Endometrium (tissue), 2 donors: Measurements from ENCODE around the gene FOXN1.

Experiments used
- FAIRE-seq: peaks from 2 replicates; lab custom pipeline; 2012; peaks lifted over from hg19 to GRCh38; lab: Jason Lieb, UNC
- donor health status: control.
- donor health status: control.

The FOXN1 gene

GRCh38 chr17:28477928-28478327, 28.2 kb upstream of the FOXN1 start:
- FAIRE-seq, result no peak

DNA sequence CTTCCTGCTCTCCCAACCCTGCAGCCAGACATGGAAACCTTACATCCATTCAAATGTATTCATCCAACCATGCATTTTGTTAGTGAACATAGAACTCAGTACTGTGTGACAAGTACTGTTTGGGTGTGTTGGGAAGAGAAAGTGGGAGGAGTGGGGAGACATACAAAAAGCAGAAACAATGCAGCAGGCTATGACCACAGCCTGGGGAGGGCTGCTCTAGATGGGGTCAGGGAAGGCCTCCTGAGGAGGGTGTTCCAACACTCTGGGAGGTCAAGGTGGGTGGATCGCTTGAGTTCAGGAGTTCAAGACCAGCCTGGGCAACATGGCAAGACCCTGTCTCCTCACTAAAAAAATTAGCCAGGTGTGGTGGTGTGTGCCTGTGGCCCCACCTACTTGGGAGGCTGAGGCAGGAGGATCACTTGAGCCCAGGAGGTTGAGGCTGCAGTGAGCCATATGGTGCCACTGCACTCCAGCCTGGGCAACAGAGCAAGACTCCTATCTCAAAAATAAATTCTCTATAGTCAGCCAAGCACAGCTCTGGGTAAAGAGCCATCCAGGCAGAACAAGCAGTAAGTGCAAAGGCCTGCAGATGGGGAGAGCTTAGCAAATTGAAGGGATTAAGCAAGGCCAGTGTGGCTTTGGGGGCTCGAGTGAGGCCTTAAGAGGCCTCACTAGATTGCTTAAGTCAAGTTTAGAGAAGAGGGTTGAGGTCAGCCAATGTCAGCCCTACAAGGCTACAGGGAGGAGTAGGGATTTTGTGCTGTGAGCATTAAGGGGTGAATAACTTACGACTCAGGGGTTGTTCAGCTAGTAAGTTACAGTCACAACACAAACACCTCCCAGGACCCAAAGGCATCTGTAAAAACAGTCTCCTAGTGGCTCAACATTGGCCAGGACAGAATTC, 27.2 kb upstream of the FOXN1 start:
- FAIRE-seq, result no peak

GRCh38 chr17:28480278-28480677, 25.9 kb upstream of the FOXN1 start:
- FAIRE-seq, result no peak

- no peak for FAIRE-seq
These were observed 25.2 kb upstream of the FOXN1 start for GRCh38 chr17:28480799-28481571.

GRCh38 chr17:28482551-28483199, 23.5 kb upstream of the FOXN1 start:
- FAIRE-seq, result no peak

- no peak for FAIRE-seq
These were observed 21.9 kb upstream of the FOXN1 start for GRCh38 chr17:28484296-28484695.

DNA sequence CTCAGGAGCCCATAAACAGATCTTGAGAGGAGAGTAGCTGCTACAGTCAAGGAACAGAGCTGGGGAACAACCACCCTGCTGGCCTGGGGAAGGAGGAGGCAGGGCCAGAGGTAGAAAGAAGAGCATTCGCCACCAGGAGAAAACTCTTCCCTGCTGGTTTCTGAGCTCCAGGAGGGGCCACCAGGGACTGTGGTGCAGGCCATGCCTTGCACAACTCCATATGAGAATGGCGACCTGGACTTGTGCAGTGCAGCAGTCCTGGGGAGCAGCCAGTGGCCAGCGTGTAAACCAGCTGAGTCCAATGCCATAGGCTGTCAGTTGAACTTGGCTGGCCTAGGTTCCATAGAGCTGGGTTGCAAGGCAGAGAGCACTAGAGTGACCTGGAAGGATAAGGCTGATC, 21.1 kb upstream of the FOXN1 start:
- FAIRE-seq, result no peak

DNA sequence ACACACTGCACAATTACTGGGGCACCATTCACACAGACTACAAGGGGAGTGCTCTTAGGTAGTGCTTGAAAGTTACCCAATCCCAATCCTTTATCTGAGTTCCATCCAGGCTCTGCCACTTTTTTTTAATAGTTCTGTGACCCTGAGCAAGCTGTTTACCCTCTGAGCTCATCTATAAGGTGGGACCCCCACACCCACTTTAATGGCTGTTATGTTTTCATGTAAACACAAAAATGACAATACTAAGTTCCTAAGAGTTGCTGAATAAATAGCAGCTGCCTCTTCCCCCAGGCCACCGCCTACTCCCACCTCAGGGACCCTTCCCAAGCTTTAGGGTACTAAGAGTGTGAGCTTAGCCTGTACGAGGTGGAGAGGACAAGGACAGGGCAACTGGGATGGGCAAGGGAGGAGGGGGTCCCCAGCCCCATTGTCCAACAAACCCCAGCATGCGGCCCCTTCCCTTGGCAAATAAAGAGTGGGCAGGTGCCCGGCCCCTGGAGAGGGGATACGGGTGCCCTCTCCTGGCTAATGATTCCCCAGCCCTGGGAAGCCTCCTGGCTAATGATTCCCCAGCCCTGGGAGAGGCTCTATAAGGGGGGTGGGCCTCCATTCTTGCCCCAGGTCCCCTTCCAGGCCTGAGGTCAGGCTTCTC, 18.1 kb upstream of the FOXN1 start:
- FAIRE-seq, result no peak

DNA sequence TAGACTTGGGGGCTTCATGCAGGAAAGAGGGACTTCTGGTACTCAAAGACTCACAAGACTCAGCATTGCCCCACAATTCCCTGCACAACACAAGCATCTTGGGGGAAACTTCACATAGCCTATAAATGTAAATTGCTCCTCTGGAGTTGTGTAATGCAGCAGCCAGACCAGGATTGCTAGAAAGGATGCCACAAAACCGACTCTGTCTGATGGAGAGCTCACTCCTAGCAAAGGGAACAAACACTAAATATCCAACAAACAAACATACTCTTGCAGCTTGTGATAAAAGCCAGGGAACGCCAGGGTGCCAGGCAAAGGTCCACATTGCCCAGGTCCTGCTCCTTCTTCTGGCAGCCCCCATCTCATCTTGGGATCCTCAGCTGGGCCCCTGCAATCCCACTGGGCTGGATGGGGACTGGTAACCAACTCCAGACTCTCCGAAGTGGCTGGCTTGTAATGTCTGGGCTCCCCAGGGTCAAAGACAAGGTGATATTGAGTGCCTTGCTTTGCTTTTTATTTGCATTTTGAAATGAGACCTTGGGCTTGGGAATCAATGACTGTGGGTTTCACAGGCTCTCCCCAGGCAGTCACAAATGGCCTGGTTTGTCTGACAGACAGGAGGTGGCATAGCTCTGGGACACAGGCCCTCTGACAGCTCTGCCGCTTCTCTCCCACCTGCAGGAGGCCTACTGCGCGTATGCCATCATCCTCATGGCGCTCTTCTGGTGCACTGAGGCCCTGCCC, 17.4 kb upstream of the FOXN1 start:
- FAIRE-seq, result no peak

GRCh38 chr17:28491286-28491685, 14.9 kb upstream of the FOXN1 start:
- no peak for FAIRE-seq

- no peak for FAIRE-seq
These were observed 14.3 kb upstream of the FOXN1 start for GRCh38 chr17:28491860-28492259.

DNA sequence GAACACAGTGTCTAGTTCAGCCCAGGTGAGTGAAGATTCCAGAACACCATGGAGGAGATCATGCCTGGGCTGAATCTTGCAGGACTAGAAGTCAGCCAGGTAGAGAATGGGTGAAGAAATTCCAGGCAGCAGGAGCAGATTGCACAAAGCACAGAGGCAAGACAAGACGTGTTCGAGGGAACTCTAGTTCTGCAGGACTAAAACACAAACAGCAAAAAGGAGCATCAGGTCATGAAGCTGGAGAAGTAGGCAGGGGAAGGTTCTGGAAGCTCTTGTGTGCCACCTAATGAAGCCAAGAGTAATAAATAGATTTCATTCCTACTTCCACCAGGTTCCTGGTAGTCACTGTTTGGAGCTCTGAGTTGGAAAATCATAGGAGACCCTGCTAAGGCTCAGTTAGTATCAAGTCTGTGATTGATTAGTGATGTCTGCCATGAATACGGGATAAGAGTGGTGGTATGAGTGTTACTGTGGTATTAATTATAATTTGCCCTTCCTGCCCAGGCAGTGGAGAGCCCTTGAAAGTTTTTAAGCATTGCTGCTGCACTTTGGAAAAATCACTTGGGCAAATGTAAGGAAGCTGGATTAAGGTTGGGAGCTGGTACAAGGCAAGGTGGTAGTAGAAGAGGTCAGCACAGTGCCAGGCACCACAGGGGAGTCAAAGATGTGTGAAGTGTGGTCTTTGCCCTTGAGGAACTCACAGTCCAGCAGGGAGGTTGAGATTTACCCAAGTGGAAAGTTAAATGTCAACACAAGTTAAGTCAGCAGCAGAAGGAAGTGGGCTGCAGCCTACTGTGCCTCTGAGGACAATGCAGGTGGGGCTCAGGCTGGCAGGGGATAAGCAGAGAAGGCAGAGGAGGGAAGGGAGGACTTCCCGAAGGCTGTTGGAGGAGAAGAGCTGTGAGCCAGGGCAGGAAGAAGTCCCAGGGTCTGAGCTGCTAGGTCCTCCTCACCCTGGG, 13.5 kb upstream of the FOXN1 start:
- FAIRE-seq, result no peak

GRCh38 chr17:28493460-28493859, 12.7 kb upstream of the FOXN1 start:
- FAIRE-seq, result no peak

GRCh38 chr17:28494445-28495188, 11.5 kb upstream of the FOXN1 start:
- no peak for FAIRE-seq

- FAIRE-seq, result no peak
These were observed 10.5 kb upstream of the FOXN1 start for GRCh38 chr17:28495635-28496034.

GRCh38 chr17:28497931-28498330, 8.2 kb upstream of the FOXN1 start:
- FAIRE-seq, result no peak

DNA sequence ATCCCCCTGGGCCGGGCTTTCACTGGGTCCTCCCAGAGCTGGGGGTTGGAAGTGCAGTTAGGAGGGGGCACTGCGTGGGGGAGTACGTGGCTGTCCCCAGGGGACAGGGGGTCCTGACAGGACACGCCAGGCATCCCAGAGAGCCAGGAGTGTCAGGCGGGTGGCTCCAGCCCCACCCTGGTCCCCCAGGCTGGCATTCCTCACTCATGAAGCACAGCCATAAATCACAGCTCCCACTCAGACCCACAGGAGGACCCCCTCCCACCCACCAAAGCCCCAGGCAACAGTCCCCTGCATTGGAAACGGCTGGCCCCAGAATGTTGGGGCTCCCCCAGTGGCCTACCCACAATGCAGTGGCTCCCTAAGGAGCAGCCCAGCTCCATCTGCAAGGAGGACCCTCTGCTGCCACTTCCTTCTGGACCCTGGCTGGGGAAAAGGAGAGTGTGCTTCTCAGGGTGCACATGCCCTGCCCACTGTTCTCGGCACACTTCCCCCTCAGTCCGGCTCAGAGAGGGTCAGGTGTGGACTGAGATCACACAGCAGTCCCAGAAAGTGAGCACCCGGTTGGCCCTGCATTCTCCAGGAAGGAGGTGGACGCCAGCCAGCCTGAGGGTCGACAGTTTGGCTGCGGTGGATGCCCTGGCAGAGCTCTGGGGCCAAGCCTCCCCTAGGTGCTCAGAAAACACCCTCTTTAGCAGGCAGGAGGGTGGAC, 7.3 kb upstream of the FOXN1 start:
- FAIRE-seq, result no peak

DNA sequence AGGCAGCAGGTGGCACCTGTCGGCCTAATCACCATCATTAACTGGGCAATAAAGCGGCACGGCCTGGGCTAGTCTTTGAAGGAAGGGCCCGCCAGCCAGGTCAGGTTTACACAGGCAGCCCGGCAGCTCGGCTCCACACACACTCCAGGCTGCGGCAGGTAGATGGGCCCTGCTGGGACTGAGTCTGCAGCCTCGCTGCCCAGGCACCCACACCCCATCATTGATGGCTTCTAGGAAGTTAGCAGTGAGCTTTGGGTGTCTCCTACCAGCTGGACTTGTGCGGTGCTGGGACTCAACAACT, 6.8 kb upstream of the FOXN1 start:
- no peak for FAIRE-seq

- FAIRE-seq, result no peak
These were observed 6.3 kb upstream of the FOXN1 start for GRCh38 chr17:28499684-28500357.
